HL-60 (cell line): ENCODE measurements around the gene ADAM23.

ENCODE experiments used
- DNase-seq, 2 experiments: peaks; one replicate each; pipeline ENCODE4 v3.0.0-alpha.2; 2010 to 2020; ENCODE audit warnings: low read depth in 1 of 2, low spot score in 1 of 2
- H3K27ac ChIP-seq: fragments of 250-450 bp; sonication (Bioruptor Pico); replicated peaks from 2 replicates; pipeline ENCODE4 v1.5.1; 2020; ENCODE audit warnings: mild to moderate bottlenecking, moderate library complexity
- H3K27me3 ChIP-seq: fragments of 250-450 bp; sonication (Bioruptor Pico); 2 replicates; pipeline ENCODE4 v1.5.1; 2021; ENCODE audit warnings: mild to moderate bottlenecking, moderate library complexity; ENCODE audit not compliant: insufficient read depth, poor library complexity, severe bottlenecking
- H3K4me3 ChIP-seq: replicated peaks from 2 replicates; pipeline ENCODE4 v1.5.1; 2011; ENCODE audit warnings: mild to moderate bottlenecking, control low read depth, low read length; ENCODE audit not compliant: insufficient read depth
- GABPA ChIP-seq: IDR thresholded peaks from 2 replicates; pipeline ENCODE4 v1.6.1; 2012; ENCODE audit warnings: low read depth
- POLR2AphosphoS5 ChIP-seq: IDR thresholded peaks from 2 replicates; pipeline ENCODE4 v1.6.1; 2012; ENCODE audit warnings: low read depth
- SPI1 ChIP-seq: IDR thresholded peaks from 2 replicates; pipeline ENCODE4 v1.6.1; 2012; ENCODE audit warnings: low read depth, mild to moderate bottlenecking, borderline replicate concordance
- TF ChIP-seq, protein P1 (sequence below): IDR thresholded peaks from 2 replicates; pipeline ENCODE4 v1.6.1; 2012; ENCODE audit warnings: low read depth; ENCODE audit not compliant: insufficient replicate concordance
- TF ChIP-seq, protein P2 (sequence below): IDR thresholded peaks from one replicate; pipeline ENCODE4 v1.5.1; 2011; ENCODE audit warnings: low read length, control low read depth, inconsistent platforms; ENCODE audit not compliant: insufficient read depth

ADAM23 gene

DNA sequence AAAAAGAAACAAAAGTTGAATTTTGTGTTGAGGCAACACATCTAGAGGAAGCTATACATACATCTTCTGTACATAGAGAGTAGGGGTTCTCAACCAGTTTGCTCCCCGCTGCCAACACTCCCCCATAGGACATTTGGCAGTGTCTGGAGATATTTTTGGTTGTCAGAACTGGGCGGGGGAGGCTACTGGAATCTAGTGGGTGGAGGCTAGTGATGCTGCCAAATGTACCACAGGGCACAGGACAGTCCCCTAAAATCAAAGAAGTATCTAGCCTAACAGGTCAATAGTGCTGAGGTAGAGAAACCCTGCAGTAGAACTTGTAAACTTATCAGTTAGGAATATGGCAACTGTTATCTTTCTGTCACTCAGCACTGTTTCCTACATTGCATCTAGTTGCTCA is 21.3 kb downstream of the ADAM23 start:
- no peaks in the 10 kb centered on the region for H3K27me3 ChIP-seq
- H3K27ac ChIP-seq, result no peak overlapping the region
- DNase-seq, result no peak
- no peak overlapping the region for H3K4me3 ChIP-seq
- no peak for TF ChIP-seq GABPA
- TF ChIP-seq, protein P1, sequence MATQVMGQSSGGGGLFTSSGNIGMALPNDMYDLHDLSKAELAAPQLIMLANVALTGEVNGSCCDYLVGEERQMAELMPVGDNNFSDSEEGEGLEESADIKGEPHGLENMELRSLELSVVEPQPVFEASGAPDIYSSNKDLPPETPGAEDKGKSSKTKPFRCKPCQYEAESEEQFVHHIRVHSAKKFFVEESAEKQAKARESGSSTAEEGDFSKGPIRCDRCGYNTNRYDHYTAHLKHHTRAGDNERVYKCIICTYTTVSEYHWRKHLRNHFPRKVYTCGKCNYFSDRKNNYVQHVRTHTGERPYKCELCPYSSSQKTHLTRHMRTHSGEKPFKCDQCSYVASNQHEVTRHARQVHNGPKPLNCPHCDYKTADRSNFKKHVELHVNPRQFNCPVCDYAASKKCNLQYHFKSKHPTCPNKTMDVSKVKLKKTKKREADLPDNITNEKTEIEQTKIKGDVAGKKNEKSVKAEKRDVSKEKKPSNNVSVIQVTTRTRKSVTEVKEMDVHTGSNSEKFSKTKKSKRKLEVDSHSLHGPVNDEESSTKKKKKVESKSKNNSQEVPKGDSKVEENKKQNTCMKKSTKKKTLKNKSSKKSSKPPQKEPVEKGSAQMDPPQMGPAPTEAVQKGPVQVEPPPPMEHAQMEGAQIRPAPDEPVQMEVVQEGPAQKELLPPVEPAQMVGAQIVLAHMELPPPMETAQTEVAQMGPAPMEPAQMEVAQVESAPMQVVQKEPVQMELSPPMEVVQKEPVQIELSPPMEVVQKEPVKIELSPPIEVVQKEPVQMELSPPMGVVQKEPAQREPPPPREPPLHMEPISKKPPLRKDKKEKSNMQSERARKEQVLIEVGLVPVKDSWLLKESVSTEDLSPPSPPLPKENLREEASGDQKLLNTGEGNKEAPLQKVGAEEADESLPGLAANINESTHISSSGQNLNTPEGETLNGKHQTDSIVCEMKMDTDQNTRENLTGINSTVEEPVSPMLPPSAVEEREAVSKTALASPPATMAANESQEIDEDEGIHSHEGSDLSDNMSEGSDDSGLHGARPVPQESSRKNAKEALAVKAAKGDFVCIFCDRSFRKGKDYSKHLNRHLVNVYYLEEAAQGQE, result no peak
- TF ChIP-seq, protein P2, sequence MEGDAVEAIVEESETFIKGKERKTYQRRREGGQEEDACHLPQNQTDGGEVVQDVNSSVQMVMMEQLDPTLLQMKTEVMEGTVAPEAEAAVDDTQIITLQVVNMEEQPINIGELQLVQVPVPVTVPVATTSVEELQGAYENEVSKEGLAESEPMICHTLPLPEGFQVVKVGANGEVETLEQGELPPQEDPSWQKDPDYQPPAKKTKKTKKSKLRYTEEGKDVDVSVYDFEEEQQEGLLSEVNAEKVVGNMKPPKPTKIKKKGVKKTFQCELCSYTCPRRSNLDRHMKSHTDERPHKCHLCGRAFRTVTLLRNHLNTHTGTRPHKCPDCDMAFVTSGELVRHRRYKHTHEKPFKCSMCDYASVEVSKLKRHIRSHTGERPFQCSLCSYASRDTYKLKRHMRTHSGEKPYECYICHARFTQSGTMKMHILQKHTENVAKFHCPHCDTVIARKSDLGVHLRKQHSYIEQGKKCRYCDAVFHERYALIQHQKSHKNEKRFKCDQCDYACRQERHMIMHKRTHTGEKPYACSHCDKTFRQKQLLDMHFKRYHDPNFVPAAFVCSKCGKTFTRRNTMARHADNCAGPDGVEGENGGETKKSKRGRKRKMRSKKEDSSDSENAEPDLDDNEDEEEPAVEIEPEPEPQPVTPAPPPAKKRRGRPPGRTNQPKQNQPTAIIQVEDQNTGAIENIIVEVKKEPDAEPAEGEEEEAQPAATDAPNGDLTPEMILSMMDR, result no peak
- TF ChIP-seq SPI1, result no peak
- no peak for TF ChIP-seq POLR2AphosphoS5

DNA sequence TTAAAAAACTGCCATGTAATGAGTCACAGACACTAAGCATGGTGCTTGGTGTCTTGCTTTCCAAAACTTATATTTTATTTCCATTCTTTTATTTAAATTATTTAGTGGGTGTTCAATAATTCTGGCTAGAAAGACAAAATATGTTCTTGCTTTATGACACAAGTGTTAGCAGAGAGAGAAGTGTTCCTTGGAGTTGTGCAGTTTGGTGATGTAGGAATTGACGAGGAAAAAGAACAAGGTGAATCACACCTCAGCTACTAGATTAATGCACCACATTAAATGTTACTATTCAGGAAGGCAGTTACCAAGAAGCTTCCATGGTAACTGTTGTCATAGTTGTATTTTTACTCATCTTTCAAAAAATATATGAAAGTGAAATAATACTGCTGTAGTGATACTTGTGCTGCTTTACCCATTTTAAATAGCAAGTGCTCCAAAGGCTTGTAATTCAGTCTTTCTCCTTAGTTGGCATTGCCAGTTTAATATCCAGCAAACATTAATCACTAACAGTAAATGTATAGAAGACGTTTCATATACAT is 28.3 kb downstream of the ADAM23 start:
- TF ChIP-seq, protein P1, result no peak
- TF ChIP-seq, protein P2, result no peak
- TF ChIP-seq SPI1 (no peak), GABPA (no peak)
- Histone ChIP-seq H3K27me3 (no peaks in the 10 kb centered on the region), H3K27ac (no peak overlapping the region), H3K4me3 (no peak overlapping the region)
- no peak for DNase-seq

DNA sequence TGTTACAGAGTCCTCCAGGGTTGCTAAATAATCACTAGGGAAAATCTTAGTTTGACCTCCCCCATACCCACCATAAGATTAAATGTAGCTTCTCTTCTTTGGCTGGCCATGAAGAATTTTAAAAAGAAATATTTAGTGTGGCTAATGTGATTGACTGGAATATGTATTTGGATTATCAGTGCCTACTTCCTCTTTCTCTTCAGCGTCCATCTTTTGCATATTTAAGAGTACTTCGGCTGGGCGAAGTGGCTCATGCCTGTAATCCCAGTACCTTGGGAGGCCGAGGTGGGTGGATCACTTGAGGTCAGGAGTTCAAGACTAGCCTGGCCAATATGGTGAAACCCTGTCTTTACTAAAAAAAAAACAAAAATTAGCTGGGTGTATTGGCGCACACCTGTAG is 28.8 kb downstream of the ADAM23 start:
- no peak for DNase-seq
- TF ChIP-seq, protein P2, result no peak
- TF ChIP-seq SPI1, result peak; percentile 14; the same call in 1 of the 2 replicates
- no peaks in the 10 kb centered on the region for H3K27me3 ChIP-seq
- no peak overlapping the region for H3K27ac ChIP-seq
- H3K4me3 ChIP-seq, result no peak overlapping the region

DNA sequence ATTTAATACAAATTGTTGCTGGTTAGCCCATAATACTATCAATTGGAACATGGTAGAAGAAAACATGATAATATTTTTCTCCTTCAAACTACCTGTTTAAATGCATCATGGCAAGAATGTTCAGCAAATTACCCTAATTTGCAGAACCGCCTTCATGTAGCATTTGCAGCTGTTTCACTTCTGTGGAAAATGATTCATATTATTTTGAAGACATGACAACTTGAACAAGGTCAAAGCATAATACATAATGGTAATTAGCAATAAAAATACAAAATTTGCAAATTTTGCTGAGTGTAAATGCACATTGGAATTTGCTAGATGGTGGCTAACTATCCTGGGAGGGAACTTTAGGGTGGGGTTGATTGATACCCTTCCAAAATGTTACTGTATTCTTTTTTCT is 30.8 kb downstream of the ADAM23 start:
- Histone ChIP-seq H3K4me3 (no peak overlapping the region), H3K27me3 (no peaks in the 10 kb centered on the region), H3K27ac (no peak overlapping the region)
- DNase-seq, result no peak
- no peak for TF ChIP-seq GABPA
- TF ChIP-seq SPI1, result no peak
- no peak for TF ChIP-seq POLR2AphosphoS5
- TF ChIP-seq, protein P1, result no peak
- TF ChIP-seq, protein P2, result no peak
